ENCODE data around the gene SKIC8. TPM values are rescaled to one million over a fixed set of nuclear protein-coding genes. Genes with fewer than 3 reads are reported as not detected.
"Not testable (repeated sequence)": the region's sequence is repeated elsewhere in the genome, so short reads cannot be mapped to it uniquely, and the experiment has no call there.

Gene SKIC8
- total RNA-seq, 2 donors from 2014 or later: 29.8 to 38.6 TPM

GRCh38 chr15:78256044-78256437, 43.4 kb downstream of the SKIC8 start:
- H3K27ac ChIP-seq: no peak overlapping the region
- H3K9me3 ChIP-seq: no peaks in the 10 kb centered on the region
- no peak for TF ChIP-seq CTCF (IDR thresholded peaks at IDR 0.05)
- no peaks in the 10 kb centered on the region for H3K4me1 ChIP-seq
- DNase-seq (ENCODE audit: low spot score): no peak
- no peak overlapping the region for H3K4me3 ChIP-seq
- no peaks in the 10 kb centered on the region for H3K36me3 ChIP-seq
- H3K27me3 ChIP-seq: no peaks in the 10 kb centered on the region

GRCh38 chr15:78255421-78256043, 43.9 kb downstream of the SKIC8 start:
- Histone ChIP-seq H3K36me3 (no peaks in the 10 kb centered on the region), H3K27me3 (no peaks in the 10 kb centered on the region)

GRCh38 chr15:78251136-78251535, 48.3 kb downstream of the SKIC8 start:
- no peaks in the 10 kb centered on the region for H3K27me3 ChIP-seq
- H3K4me3 ChIP-seq: no peak overlapping the region
- no peak for TF ChIP-seq CTCF (IDR thresholded peaks at IDR 0.05)
- no peaks in the 10 kb centered on the region for H3K36me3 ChIP-seq
- H3K27ac ChIP-seq: no peak overlapping the region
- H3K4me1 ChIP-seq: no peaks in the 10 kb centered on the region
- H3K9me3 ChIP-seq: no peaks in the 10 kb centered on the region
- no peak for DNase-seq (ENCODE audit: low spot score)

More at GRCh38 chr15:78255421-78256043, 43.9 kb downstream of the SKIC8 start:
- H3K4me3 ChIP-seq: no peak overlapping the region
- TF ChIP-seq CTCF (IDR thresholded peaks at IDR 0.05): no peak
- H3K9me3 ChIP-seq: no peaks in the 10 kb centered on the region
- DNase-seq (ENCODE audit: low spot score): no peak
- no peaks in the 10 kb centered on the region for H3K4me1 ChIP-seq
- H3K27ac ChIP-seq: no peak overlapping the region

- Histone ChIP-seq H3K4me3 (no peak overlapping the region), H3K36me3 (no peaks in the 10 kb centered on the region), H3K27me3 (no peaks in the 10 kb centered on the region), H3K4me1 (peaks cover 0 to under 1% of the 10 kb centered on the region in 2 donors), H3K27ac (no peak overlapping the region), H3K9me3 (no peaks in the 10 kb centered on the region)
- TF ChIP-seq CTCF (IDR thresholded peaks at IDR 0.05): no peak
- no peak for DNase-seq (ENCODE audit: low spot score)
Measured at GRCh38 chr15:78249131-78249530, 50.3 kb downstream of the SKIC8 start.

GRCh38 chr15:78247911-78248310, 51.5 kb downstream of the SKIC8 start:
- H3K9me3 ChIP-seq: no peaks in the 10 kb centered on the region
- no peaks in the 10 kb centered on the region for H3K36me3 ChIP-seq
- H3K27me3 ChIP-seq: no peaks in the 10 kb centered on the region
- DNase-seq (ENCODE audit: low spot score): no peak
- H3K27ac ChIP-seq: no peak overlapping the region
- peaks cover 0 to 10% of the 10 kb centered on the region in 2 donors for H3K4me1 ChIP-seq
- H3K4me3 ChIP-seq: no peak overlapping the region
- no peak for TF ChIP-seq CTCF (IDR thresholded peaks at IDR 0.05)

- H3K27ac ChIP-seq; DNase-seq (ENCODE audit: low spot score); H3K27me3 ChIP-seq; H3K4me3 ChIP-seq; H3K9me3 ChIP-seq; H3K36me3 ChIP-seq: not testable (repeated sequence)
- peaks cover 0 to 10% of the 10 kb centered on the region in 2 donors for H3K4me1 ChIP-seq
Measured at GRCh38 chr15:78245976-78246620, 53.3 kb downstream of the SKIC8 start.

GRCh38 chr15:78245392-78245791, 54.0 kb downstream of the SKIC8 start:
- H3K9me3 ChIP-seq; H3K27me3 ChIP-seq; H3K36me3 ChIP-seq; DNase-seq (ENCODE audit: low spot score); H3K27ac ChIP-seq; H3K4me3 ChIP-seq: not testable (repeated sequence)
- H3K4me1 ChIP-seq: peaks cover 0 to 10% of the 10 kb centered on the region in 2 donors
